Measurements from ENCODE around the gene CASQ2.

CASQ2 gene

GRCh38 chr1:115694805-115695204 is 73.7 kb downstream of the CASQ2 start:
- DNase-seq (no peak), ATAC-seq (no peak)

GRCh38 chr1:115692224-115692623 is 76.3 kb downstream of the CASQ2 start:
- DNase-seq = no peak
- no peak for ATAC-seq

GRCh38 chr1:115690972-115691371 is 77.5 kb downstream of the CASQ2 start:
- no peak for DNase-seq
- ATAC-seq = no peak

- DNase-seq = no peak
- no peak for ATAC-seq
Observed at GRCh38 chr1:115687744-115688143, 80.8 kb downstream of the CASQ2 start.

GRCh38 chr1:115685029-115685705 is 83.3 kb downstream of the CASQ2 start:
- DNase-seq = no peak
- ATAC-seq = no peak

GRCh38 chr1:115682792-115683191 is 85.7 kb downstream of the CASQ2 start:
- ATAC-seq (no peak), DNase-seq (no peak)

GRCh38 chr1:115680730-115681111 is 87.8 kb downstream of the CASQ2 start:
- ATAC-seq (no peak), DNase-seq (no peak)

GRCh38 chr1:115679141-115679611 is 89.3 kb downstream of the CASQ2 start:
- DNase-seq = no peak
- ATAC-seq = no peak

- DNase-seq = no peak
- no peak for ATAC-seq
Observed at GRCh38 chr1:115678141-115678540, 90.4 kb downstream of the CASQ2 start.

GRCh38 chr1:115677565-115677964 is 90.9 kb downstream of the CASQ2 start:
- DNase-seq = no peak
- ATAC-seq = no peak

GRCh38 chr1:115677182-115677555 is 91.3 kb downstream of the CASQ2 start:
- ATAC-seq (no peak), DNase-seq (no peak)

- ATAC-seq = no peak
- DNase-seq = no peak
Observed at GRCh38 chr1:115676498-115677181, 91.9 kb downstream of the CASQ2 start.

- DNase-seq = no peak
- ATAC-seq = no peak
Observed at GRCh38 chr1:115672224-115673009, 96.1 kb downstream of the CASQ2 start.

- ATAC-seq (no peak), DNase-seq (no peak)
Observed at GRCh38 chr1:115671176-115671934, 97.2 kb downstream of the CASQ2 start.

- ATAC-seq (no peak), DNase-seq (no peak)
Observed at GRCh38 chr1:115670476-115671175, 97.9 kb downstream of the CASQ2 start.

- DNase-seq (no peak), ATAC-seq (no peak)
Observed at GRCh38 chr1:115669886-115670285, 98.6 kb downstream of the CASQ2 start.

- DNase-seq = no peak
- no peak for ATAC-seq
Observed at GRCh38 chr1:115669002-115669673, 99.4 kb downstream of the CASQ2 start.

- no peak for DNase-seq
Observed at GRCh38 chr1:115668579-115668978, 99.9 kb downstream of the CASQ2 start.

GRCh38 chr1:115666702-115667101 is 101.8 kb downstream of the CASQ2 start:
- DNase-seq (no peak), ATAC-seq (no peak)

More at GRCh38 chr1:115668579-115668978, 99.9 kb downstream of the CASQ2 start:
- no peak for ATAC-seq

- ATAC-seq (no peak), DNase-seq (no peak)
Observed at GRCh38 chr1:115666206-115666605, 102.3 kb downstream of the CASQ2 start.

All from stimulated activated naive CD8-positive, alpha-beta T cell treated with anti-CD3 and anti-CD28 coated beads, Interleukin-15, Interleukin-2, amounts not matched to agents 100 U/mL and 50 U/mL, for 24 hours (primary cell).